Suprapubic skin (tissue), 3 donors: ENCODE measurements around the gene FAM117B.

Experiments
- CTCF ChIP-seq, 2 donors: fragments of 200-600 bp in 1 of 2; fragments of 450-650 bp in 1 of 2; sonication (generic) in 1 of 2; IDR thresholded peaks; one replicate each; pipeline ENCODE4 v1.5.1; 2016 to 2019; ENCODE audit warnings: antibody characterized with exemption in 2 of 2, mild to moderate bottlenecking in 1 of 2, moderate library complexity in 1 of 2
- POLR2A ChIP-seq, 2 donors: fragments of 450-650 bp; IDR thresholded peaks; one replicate each; pipeline ENCODE4 v1.6.1; 2017; ENCODE audit warnings: antibody characterized with exemption in 2 of 2, mild to moderate bottlenecking in 2 of 2, moderate library complexity in 2 of 2

GRCh38 chr2:202690321-202690900 is 55.6 kb downstream of the FAM117B start:
- no peak for TF ChIP-seq CTCF (IDR thresholded peaks at IDR 0.05)
- TF ChIP-seq POLR2A (IDR thresholded peaks at IDR 0.05): no peak
